Skeletal muscle cell (primary cell): ENCODE measurements around the gene HEXIM2.
"Not testable (repeated sequence)": the region's sequence is repeated elsewhere in the genome, so short reads cannot be mapped to it uniquely, and the experiment has no call there.

Source experiments
- DNase-seq: peaks from one replicate; pipeline ENCODE4 v3.0.0-alpha.2; 2010; ENCODE audit warnings: low read depth
- H3K4me3 ChIP-seq: 2 replicates; pipeline ENCODE4 v1.5.1; 2011; ENCODE audit warnings: low read depth, mild to moderate bottlenecking, control low read depth, low read length, moderate library complexity

The HEXIM2 gene

GRCh38 chr17:45197555-45198334 lies 36.1 kb downstream of the HEXIM2 start:
- no peak overlapping the region for H3K4me3 ChIP-seq
- peak; percentile 20 for DNase-seq

GRCh38 chr17:45200701-45201100 lies 39.0 kb downstream of the HEXIM2 start:
- DNase-seq, result no peak

GRCh38 chr17:45201457-45201856 lies 39.8 kb downstream of the HEXIM2 start:
- no peak for DNase-seq

More at GRCh38 chr17:45200701-45201100, 39.0 kb downstream of the HEXIM2 start:
- H3K4me3 ChIP-seq, result no peak overlapping the region

GRCh38 chr17:45201880-45202279 lies 40.2 kb downstream of the HEXIM2 start:
- not testable (repeated sequence) for H3K4me3 ChIP-seq, DNase-seq

More at GRCh38 chr17:45201457-45201856, 39.8 kb downstream of the HEXIM2 start:
- H3K4me3 ChIP-seq, result no peak overlapping the region

DNA sequence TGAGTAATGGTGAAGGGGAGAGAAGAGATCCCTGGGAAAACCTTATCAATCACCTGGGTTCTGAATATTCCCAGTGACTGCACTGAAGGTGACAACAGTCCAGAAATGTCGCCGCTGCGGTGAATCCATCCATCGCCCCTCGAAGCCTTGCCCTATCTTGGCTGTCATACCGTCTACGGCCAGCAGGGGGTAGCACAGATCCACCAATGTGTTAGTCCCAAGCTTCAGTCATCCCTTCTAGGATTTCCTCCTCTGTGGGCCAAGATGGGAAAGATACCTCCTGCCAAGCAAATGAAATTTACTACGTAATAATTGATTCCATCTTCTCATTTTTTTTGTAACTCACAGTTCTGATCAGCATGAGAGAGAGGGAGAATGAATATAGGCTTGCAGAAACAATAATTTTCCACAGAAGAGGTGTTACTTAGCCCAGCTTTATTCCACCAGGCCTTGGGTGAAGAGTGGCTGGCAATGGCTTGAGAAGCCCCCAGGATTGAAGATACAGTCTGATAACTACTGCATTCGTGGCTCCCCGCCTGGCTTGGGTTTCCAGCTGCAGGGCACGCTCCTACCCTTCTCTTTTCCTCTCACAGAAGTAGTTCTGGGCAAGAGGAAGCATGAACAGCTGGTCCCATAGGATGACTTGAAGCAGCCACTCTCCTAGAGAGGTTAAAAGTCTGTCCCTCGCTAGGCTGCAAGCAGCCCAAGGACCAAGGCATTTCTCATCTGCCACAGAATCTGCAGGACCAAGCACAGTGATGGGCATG lies 57.4 kb downstream of the HEXIM2 start:
- H3K4me3 ChIP-seq, result no peak overlapping the region
- no peak for DNase-seq
